HG03060 (cell line): ENCODE results near the gene ATP9B.
"Not testable (repeated sequence)": the region's sequence is repeated elsewhere in the genome, so short reads cannot be mapped to it uniquely, and the experiment has no call there.

ENCODE experiments used
- ATAC-seq: cut with Tn5 transposase; IDR thresholded peaks from one replicate; pipeline ENCODE4 v1.9.1; 2021; ENCODE audit warnings: low read depth, moderate number of reproducible peaks; ENCODE audit not compliant: unreplicated experiment

Gene ATP9B

GRCh38 chr18:79071037-79071436, 1.8 kb downstream of the ATP9B start:
- no peak for ATAC-seq

DNA sequence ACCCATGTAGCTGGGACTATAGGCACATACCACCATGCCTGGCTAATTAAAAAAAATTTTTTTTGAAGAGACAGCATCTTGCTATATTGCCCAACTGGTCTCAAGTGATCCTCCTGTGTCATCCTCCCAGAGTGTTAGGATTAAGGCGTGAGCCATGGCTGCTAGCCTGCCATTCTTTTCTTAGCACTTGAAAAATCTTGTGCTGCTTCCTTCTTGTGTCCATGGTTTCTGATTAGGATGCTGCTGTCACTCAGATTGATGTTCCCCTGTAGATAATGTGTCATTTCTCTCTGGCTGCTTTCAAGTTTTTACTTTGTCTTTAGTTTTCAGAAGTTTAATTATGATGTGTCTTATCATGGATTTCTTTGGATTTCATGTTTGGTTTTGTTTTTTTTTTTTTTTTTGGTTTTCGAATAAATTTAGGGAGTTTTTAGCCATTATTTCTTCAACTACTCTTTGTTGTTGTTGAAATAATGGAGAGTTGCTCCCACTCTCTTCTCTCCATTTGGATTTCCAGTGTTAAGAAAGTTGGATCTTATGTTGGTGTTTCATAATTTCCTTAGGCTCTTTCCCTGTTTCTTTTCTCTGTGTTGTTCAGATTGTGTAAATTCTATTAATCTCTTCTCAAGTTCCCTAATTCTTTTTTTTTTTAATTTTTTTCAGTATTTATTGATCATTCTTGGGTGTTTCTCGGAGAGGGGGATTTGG, 2.5 kb downstream of the ATP9B start:
- ATAC-seq = no peak

- ATAC-seq = not testable (repeated sequence)
Measured at GRCh38 chr18:79072655-79073054, 3.5 kb downstream of the ATP9B start.

- no peak for ATAC-seq
Measured at GRCh38 chr18:79077181-79077580, 8.0 kb downstream of the ATP9B start.

DNA sequence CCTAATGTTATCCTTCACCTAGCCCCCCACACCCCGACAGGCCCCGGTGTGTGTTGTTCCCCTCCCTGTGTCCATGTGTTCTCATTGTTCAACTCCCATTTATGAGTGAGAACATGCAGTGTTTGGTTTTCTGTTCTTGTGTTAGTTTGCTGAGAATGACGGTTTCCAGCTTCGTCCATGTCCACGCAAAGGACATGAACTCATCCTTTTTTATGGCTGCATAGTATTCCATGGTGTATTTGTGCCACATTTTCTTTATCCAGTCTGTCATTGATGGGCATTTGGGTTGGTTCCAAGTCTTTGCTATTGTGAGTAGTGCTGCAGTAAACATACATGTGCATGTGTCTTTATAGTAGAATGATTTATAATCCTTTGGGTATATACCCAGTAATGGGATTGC, 9.6 kb downstream of the ATP9B start:
- ATAC-seq = not testable (repeated sequence)

DNA sequence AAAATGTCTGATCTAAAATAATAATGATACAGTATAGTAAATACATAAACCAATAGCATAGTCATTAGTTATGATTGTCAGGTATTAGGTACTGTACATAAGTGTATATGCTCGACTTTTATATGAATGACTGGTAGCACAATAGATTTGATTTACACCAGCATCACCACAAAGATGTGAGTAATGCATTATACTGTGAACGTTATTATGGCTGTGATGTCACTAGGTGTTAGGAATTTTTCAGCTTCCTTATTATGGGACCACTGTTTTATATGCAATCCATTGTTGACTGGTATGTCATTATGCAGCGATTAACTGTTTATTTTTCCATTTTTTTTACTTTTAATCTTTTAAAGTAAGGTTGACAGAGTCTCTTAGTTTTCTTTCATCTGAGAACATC, 23.7 kb downstream of the ATP9B start:
- ATAC-seq = no peak

DNA sequence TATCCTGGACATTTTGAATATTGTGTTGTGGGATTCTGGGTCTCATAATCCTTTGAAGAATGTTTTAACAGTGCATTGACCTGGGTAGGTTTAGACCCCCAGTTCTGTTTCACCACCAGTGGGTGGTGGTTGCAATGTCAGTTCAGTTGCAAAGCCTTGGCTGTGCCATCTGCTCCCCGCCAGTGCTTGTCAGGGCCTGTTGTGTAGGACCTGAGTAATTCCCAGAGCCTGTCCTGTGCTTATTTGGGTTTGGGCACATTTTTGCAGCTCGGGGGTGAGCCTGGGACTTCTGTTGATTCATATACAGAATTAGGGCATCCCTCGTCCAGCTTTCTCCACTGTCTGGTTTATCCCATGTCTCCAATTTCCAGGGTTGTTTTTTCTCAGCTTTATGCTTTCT, 24.8 kb downstream of the ATP9B start:
- no peak for ATAC-seq

DNA sequence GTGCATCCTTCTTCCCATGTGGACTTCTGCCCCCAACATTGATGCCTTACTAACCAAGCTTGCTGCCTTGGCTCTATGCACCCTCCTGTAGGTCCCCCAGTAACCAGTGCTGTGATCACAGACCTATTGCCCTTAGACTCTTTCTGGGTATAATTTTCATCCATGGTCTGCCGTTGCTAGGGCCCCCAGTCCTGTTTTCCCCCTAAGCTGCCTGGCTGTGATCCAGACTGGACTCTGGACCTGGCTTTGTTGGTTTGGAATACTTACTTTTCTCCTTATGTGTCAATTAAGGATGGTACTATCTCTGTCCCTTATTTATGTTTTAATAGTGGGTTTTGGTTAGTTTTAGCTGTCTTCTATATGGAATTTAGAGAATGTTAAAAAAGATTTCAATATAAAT, 26.0 kb downstream of the ATP9B start:
- ATAC-seq = no peak

DNA sequence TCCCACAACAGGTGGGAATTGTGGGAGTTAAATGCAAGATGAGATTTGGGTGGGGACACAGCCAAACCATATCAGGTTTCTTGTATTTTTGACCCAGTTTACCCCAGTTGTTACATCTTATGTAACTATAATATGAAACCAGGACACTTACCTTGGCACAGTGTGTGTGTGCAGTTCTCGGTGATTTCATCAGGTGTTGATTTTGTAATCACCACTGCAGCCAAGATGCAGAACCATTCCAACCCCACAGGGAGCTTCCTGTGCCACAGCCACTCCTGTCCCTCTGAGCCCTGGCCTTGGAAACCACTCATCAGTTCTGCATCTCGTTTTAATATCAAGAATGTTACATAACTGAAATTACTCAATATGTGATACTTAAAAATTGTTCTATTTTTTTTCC, 31.8 kb downstream of the ATP9B start:
- no peak for ATAC-seq

DNA sequence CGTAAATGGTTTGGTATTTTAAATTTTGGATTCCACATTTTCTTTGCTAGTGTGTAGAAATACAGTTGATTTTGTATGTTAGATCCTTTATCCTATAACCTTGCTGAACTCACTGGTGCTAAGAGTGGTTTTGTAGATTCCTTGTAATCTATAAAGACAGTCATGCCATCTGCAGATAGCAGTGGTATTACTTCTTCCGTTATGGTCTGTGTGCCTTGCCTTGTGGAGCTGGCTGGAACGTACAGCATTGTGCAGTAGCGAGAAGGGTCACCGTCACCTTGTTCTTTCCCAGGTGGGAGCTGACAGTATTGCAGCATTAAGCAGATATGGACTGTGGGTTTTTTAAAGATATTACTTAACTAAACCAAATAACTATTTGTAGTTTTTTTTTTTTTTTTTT, 33.7 kb downstream of the ATP9B start:
- ATAC-seq = no peak

DNA sequence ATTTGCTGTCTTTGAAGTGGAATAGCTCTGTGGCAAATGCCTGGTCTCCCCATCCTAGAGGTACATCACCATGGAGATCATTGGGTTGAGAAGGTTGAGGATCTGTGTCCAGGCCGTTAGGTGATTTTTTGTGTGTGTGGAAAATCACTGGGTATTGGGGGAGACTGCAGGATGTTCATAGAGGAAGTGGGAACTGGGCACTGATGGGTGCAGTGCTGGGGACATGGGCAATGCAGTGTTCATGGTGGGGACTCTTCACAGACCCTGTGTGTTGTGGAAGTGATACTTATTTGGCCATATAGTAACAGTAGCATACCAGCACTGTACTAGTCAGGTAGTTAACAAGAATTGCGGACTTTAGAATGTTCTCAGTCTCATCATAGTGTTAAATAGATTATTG, 34.9 kb downstream of the ATP9B start:
- no peak for ATAC-seq

DNA sequence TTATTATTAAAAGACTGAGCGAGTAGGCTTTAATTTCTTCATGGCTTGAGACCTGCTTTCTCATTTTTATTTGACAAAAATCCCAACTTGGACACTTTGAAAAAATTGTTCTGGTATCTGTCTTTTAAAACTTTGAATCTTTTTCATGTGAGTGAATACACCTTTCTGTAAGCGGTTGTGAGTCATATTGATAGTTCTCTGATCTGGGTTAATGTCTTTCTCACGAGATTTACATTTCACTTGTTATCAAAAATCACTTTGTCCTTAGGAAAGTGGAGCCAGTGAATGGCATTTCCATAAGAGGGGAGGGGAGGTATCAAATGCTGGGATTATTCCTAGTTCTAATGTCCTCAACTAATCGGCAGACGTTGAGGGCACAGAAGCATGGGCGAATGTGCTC, 36.3 kb downstream of the ATP9B start:
- ATAC-seq = no peak

- ATAC-seq = no peak
Measured at GRCh38 chr18:79106084-79106483, 36.9 kb downstream of the ATP9B start.

DNA sequence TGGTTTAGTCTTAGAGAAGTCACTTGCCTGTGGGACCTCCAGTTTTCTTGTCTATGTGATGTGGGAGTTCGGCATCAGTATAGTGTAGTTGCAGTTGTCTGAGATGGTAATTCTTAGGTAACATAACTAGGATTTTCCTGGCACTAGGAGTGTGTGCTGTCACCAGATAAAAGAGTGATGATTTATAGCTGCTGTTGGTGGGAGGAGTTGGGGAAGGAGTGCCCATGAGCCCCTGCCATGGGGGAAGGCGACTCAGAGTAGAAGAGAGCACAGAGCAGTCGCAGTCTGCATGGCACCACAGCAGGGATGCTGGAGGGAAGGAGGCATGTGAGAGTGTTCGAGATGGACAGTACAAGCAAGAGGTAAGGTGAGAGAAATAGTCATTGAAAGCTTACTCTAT, 38.7 kb downstream of the ATP9B start:
- ATAC-seq = no peak

DNA sequence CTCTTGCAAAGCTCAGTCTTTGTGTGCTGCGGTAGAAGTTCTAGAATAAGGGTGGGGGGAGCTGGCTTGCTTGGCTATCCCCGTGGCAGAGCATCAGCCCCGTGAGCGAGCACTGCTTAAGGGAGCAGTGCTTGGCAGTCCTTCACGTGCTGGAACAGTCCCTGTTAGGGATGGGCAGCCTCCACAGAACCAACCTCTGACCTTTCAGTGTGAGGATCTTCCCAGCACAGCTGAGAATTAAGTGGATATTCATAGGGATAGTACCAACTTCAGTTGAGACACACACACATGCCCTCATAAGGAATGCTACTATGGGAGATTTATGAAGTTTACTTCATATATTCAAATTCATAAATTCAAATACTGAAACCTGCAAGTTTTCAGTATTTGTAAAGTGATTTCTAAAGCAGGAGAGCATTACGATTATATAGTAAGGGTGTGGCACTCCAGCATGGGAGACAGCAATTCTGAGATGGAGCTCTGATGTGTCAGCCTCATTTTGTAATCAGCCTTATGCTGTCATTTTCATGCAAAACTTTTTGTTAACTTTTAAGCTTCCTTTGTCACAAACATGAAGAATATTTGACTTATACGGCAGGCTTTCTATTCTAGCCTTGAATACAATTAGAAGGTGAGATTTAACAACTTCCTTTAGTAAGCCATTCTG, 39.5 kb downstream of the ATP9B start:
- no peak for ATAC-seq

- ATAC-seq = no peak
Measured at GRCh38 chr18:79111483-79111882, 42.3 kb downstream of the ATP9B start.

- ATAC-seq = no peak
Measured at GRCh38 chr18:79117385-79117784, 48.2 kb downstream of the ATP9B start.

GRCh38 chr18:79117788-79118187, 48.6 kb downstream of the ATP9B start:
- no peak for ATAC-seq

GRCh38 chr18:79118797-79119196, 49.6 kb downstream of the ATP9B start:
- ATAC-seq = no peak

DNA sequence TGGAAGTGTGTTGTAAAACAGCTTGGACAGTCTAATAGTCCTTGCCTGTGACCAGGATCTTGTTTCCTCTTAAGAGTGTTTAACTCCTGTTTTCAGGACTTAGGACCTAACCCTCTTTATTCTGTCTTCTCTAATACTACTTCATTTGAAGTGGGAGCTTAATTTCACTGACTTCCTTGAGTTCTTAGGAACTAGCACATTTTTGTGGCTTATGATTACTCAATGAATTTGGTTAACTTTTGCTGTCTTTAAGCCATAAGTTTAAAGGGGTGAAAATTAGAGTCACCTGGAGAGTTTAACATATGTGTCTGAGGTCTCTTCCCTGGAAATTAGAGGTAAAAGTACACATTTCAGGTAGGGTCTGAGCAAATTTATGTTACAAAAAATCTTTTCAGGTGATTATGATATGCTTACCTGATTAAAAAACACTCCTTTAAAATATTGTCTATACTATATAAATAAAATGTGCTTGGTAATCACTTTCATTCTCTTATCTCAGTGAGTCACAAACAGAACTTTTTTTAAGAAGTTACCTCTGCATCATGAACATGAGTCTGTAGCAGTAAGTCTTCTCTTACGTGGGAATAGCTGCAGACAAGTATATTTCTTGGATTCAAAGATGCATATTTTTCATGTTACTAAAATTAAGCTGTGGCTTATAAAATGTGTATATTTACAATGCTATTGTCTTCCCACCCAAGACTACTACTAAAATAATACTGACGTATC, 52.7 kb downstream of the ATP9B start:
- ATAC-seq = no peak

DNA sequence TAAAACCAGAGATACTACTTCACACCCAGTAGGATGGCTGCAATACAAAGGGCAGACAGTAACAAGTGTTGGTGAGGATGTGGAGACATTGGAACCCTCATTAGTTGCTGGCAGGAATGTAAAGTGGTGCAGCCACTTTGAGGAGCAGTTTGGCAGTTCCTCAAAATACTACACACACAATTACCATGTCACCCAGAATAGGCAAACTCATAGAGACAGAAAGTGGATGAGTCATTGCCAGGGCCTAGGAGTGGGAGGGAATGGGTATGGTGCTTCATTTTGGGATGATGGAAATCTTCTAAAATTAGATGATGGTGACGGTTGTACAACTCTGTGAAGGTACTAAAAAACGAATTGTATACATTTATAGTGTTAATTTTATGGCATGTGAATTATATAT, 54.8 kb downstream of the ATP9B start:
- ATAC-seq = no peak

DNA sequence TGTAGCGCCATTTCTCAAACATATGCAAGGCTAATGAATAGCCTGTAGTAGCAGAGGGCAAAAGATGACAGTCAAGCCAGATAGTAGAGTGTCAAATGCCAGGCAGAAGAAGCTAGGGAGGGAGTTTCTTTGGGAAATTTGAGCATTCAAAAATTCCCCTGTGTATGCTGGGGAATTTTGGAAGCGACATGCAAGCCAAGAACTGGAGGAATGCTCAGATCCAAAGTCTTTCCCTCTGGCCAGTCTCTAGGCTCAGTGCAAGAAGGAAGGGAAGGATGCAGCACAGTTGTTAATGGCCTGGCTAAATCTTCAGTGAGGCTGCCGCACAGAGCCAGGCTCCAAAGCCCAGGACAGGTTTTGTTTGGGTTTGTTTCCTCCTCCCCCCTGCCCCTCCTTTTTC, 59.9 kb downstream of the ATP9B start:
- no peak for ATAC-seq
